HepG2 (cell line): Measurements from ENCODE around the gene SERTAD1. TPM values are rescaled to one million over a fixed set of nuclear protein-coding genes. Genes with fewer than 3 reads are reported as not detected.

ENCODE experiments used
- ATAC-seq: fragments of 200-7000 bp; cut with Tn5 transposase; 3 replicates; pipeline ENCODE4 v1.9.1; 2020; ENCODE audit warnings: mild to moderate bottlenecking, moderate library complexity
- BruUV-seq: library from RNA; stranded (reverse); fragments of 400-500 nt; replicated peaks from 2 replicates; lab custom pipeline; 2021; lab: Mats Ljungman, UMichigan
- CTCF ChIA-PET: fragments of 300-600 bp; formaldehyde crosslinking; extraction: SDS; loops from one replicate; lab custom pipeline; 2021; ENCODE audit warnings: low total read pairs, inconsistent platforms, low intra/inter-chr PET ratio; lab: Yijun Ruan, JAX
- POLR2A ChIA-PET: fragments of 350-600 bp; sonication (Branson Sonifier 250); formaldehyde crosslinking; loops from one replicate; lab custom pipeline; 2020; ENCODE audit warnings: antibody characterized with exemption, inconsistent platforms; lab: Yijun Ruan, JAX
- DNase-seq: peaks from one replicate; pipeline ENCODE4 v3.0.0-alpha.2; 2015; ENCODE audit warnings: low spot score
- FAIRE-seq: peaks from 3 replicates; lab custom pipeline; 2011; peaks lifted over from hg19 to GRCh38; lab: Jason Lieb, UNC
- H2AFZ ChIP-seq: one replicate; pipeline ENCODE4 v1.6.1; 2011; ENCODE audit warnings: low read length, inconsistent platforms
- H3K27ac ChIP-seq: fragments of 300-600 bp; 3 replicates; pipeline ENCODE4 v1.8.0; 2011; ENCODE audit warnings: mixed run types, mild to moderate bottlenecking, mixed read lengths, low read length, inconsistent platforms; ENCODE audit not compliant: insufficient read depth; ENCODE audit errors: extremely low read length
- H3K27me3 ChIP-seq, 2 experiments: fragments of 200-600 bp in 1 of 2; 2 replicates in 1 of 2; 3 replicates in 1 of 2; pipeline versions ENCODE4 v1.6.0 to v1.8.0; 2011; ENCODE audit warnings: low read length in 2 of 2, mild to moderate bottlenecking in 2 of 2, moderate library complexity in 2 of 2, inconsistent platforms in 1 of 2; ENCODE audit not compliant: insufficient read depth in 2 of 2, control insufficient read depth in 1 of 2
- H3K36me3 ChIP-seq, 2 experiments: fragments of 200-600 bp in 1 of 2; replicated peaks in 1 of 2; 2 replicates in 1 of 2; 3 replicates in 1 of 2; pipeline versions ENCODE4 v1.5.1 to v1.8.0; 2011; ENCODE audit warnings: low read length in 2 of 2, inconsistent platforms in 1 of 2; ENCODE audit not compliant: insufficient read depth in 2 of 2, control insufficient read depth in 1 of 2
- H3K4me1 ChIP-seq: 2 replicates; pipeline ENCODE4 v1.5.1; 2012; ENCODE audit warnings: low read length, inconsistent platforms; ENCODE audit not compliant: insufficient read depth
- H3K4me2 ChIP-seq: 2 replicates; pipeline ENCODE4 v1.6.0; 2011; ENCODE audit warnings: low read depth, low read length, inconsistent platforms
- H3K4me3 ChIP-seq, 3 experiments: fragments of 200-600 bp in 1 of 3; sonication (generic), shearing (Covaris generic) in 1 of 3; replicated peaks in 1 of 3; 2 replicates each; pipeline ENCODE4 v1.5.1; 2011 to 2016; ENCODE audit warnings: low read length in 3 of 3, inconsistent platforms in 2 of 3, low read depth in 2 of 3, mild to moderate bottlenecking in 2 of 3, control low read depth in 1 of 3, mixed read lengths in 1 of 3; ENCODE audit not compliant: insufficient read depth in 1 of 3
- H3K79me2 ChIP-seq: one replicate; pipeline ENCODE4 v1.6.1; 2011; ENCODE audit warnings: low read length, inconsistent platforms; ENCODE audit not compliant: insufficient read depth
- H3K9ac ChIP-seq: 2 replicates; pipeline ENCODE4 v1.6.0; 2011; ENCODE audit warnings: mild to moderate bottlenecking, low read depth, low read length, inconsistent platforms; ENCODE audit not compliant: insufficient read depth
- H3K9me3 ChIP-seq: 2 replicates; pipeline ENCODE4 v1.5.1; 2012; ENCODE audit warnings: mild to moderate bottlenecking, low read length
- H4K20me1 ChIP-seq: 2 replicates; pipeline ENCODE4 v1.6.0; 2011; ENCODE audit warnings: inconsistent platforms, mild to moderate bottlenecking, low read length, moderate library complexity; ENCODE audit not compliant: insufficient read depth
- ATF7-NPFF ChIP-seq: sonication (generic); formaldehyde crosslinking; IDR thresholded peaks from 2 replicates; pipeline ENCODE4 v1.8.1; 2023; ENCODE audit warnings: mild to moderate bottlenecking, low read depth, missing genetic modification reagents, moderate library complexity
- FOXO1 ChIP-seq: sonication (generic); formaldehyde crosslinking; IDR thresholded peaks from 2 replicates; pipeline ENCODE4 v1.4.0; 2020; ENCODE audit warnings: missing genetic modification reagents
- HDAC2 ChIP-seq: sonication (generic); formaldehyde crosslinking; IDR thresholded peaks from 2 replicates; pipeline ENCODE4 v1.4.0; 2020; ENCODE audit warnings: missing genetic modification reagents
- MEIS2 ChIP-seq: sonication (generic); formaldehyde crosslinking; IDR thresholded peaks from 2 replicates; pipeline ENCODE4 v1.9.0; 2021; ENCODE audit warnings: mild to moderate bottlenecking, missing genetic modification reagents
- ONECUT2 ChIP-seq: sonication (generic); formaldehyde crosslinking; IDR thresholded peaks from 2 replicates; pipeline ENCODE4 v1.4.0; 2020; ENCODE audit warnings: missing genetic modification reagents
- RXRB ChIP-seq: IDR thresholded peaks from 2 replicates; pipeline ENCODE4 v1.6.1; 2016; ENCODE audit warnings: borderline replicate concordance, missing genetic modification reagents, missing compliant biosample characterization
- STAT5B ChIP-seq: sonication (generic); formaldehyde crosslinking; IDR thresholded peaks from 2 replicates; pipeline ENCODE4 v1.4.0; 2020; ENCODE audit warnings: missing genetic modification reagents
- TBL1XR1 ChIP-seq: fragments of 150-350 bp; IDR thresholded peaks from 2 replicates; pipeline ENCODE4 v1.6.1; 2014; ENCODE audit warnings: borderline replicate concordance, low read length; ENCODE audit not compliant: partially characterized antibody
- ZFP36 ChIP-seq: fragments of 150-350 bp; IDR thresholded peaks from 2 replicates; pipeline ENCODE4 v1.6.1; 2018; ENCODE audit warnings: borderline replicate concordance, low read length, low read depth; ENCODE audit not compliant: partially characterized antibody
- ZFP62 ChIP-seq: sonication (generic); formaldehyde crosslinking; IDR thresholded peaks from 2 replicates; pipeline ENCODE4 v1.4.0; 2020; ENCODE audit warnings: missing genetic modification reagents
- ZMYM3 ChIP-seq: sonication (generic); formaldehyde crosslinking; IDR thresholded peaks from 2 replicates; pipeline ENCODE4 v1.5.1; 2020; ENCODE audit warnings: mild to moderate bottlenecking, missing genetic modification reagents
- ZNF614 ChIP-seq: IDR thresholded peaks from 2 replicates; pipeline ENCODE4 v1.6.1; 2018; ENCODE audit warnings: missing biosample characterization, missing genetic modification reagents, inconsistent platforms, borderline replicate concordance
- WGBS: methylation state at CpG from one replicate; pipeline ENCODE4 v1.1.6; 2017; ENCODE audit warnings: low lambda C conversion rate; 5-methylcytosine and 5-hydroxymethylcytosine counted together
- in situ Hi-C: cut with HindIII; loops from 2 replicates; pipeline ENCODE4 v1.10.0; 2017; ENCODE audit warnings: low pct_unique_long_range_greater_than_20kb; ENCODE audit not compliant: extremely low pct_ligation_motif_present
- intact Hi-C: fragments of 100-400 bp; cut with micrococcal nuclease; formaldehyde crosslinking; loops from one replicate; pipeline ENCODE4 v1.10.0; 2022; ENCODE audit not compliant: unreplicated experiment
- polyA plus RNA-seq, 8 experiments: library from polyadenylated mRNA; depleted of rRNA in 3 of 8; stranded (reverse) in 7 of 8; unstranded in 1 of 8; fragments of >200 nt; fragmentation: Illumina TruSeq in 4 of 8; extraction: Trizol in 4 of 8; gene quantifications; 2 replicates each; pipeline versions ENCODE4 v1.2.1 to v1.2.3, GENCODE V29; 2011 to 2016; ENCODE audit warnings: low read depth in 4 of 8, missing spikeins in 1 of 8, mixed read lengths in 1 of 8; ENCODE audit not compliant: insufficient read depth in 1 of 8
- total RNA-seq, 5 experiments: library from RNA; depleted of rRNA; stranded (reverse); fragments of >200 nt; fragmentation: Illumina TruSeq; extraction: Trizol; gene quantifications; 2 replicates each; pipeline ENCODE4 v1.2.3, GENCODE V29; 2016; ENCODE audit warnings: low read depth in 1 of 5

Gene SERTAD1
- total and polyA plus RNA-seq, 2 of the 13 experiments (the other 11 are each of a cell fraction or from before 2014, with no cell fraction given) = 4.3 to 4.5 TPM

DNA sequence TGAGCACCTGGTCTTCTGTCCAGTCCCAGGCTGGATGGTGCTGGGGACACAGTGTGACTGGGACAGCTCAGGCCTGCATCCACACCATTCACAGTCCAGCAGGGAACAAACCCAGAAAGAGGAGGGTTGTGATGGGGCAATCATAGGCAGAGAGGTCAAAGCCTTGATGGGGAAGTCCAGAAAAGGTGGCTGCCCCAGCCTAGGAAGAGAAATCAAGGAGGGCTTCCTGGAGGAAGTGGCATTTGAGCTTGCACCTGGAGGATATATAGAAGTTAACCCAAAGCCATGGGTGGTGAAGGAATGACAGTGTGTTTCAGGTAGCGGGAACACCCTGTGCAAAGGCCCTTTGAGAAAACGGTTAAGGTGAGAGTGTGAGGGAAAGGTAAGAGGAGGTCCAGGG lies 10.0 kb downstream of the SERTAD1 start:
- Histone ChIP-seq H3K4me1 (peaks cover 53% of the 10 kb centered on the region), H3K79me2 (no peaks in the 10 kb centered on the region), H2AFZ (no peak overlapping the region), H3K27me3 (peaks cover 0 to 23% of the 10 kb centered on the region in 2 experiments; a peak in 3 of 5 replicates), H3K27ac (no peak overlapping the region), H3K4me3 (no peak overlapping the region), H4K20me1 (no peaks in the 10 kb centered on the region), H3K4me2 (no peak overlapping the region; the same call in 1 of the 2 replicates), H3K36me3 (no peaks in the 10 kb centered on the region), H3K9me3 (no peaks in the 10 kb centered on the region), H3K9ac (no peak overlapping the region)
- intact Hi-C loops = no loop called here
- ChIA-PET POLR2A (interaction anchor here (1.2 to 2.0 kb wide), 3 partner anchors 10 to 19 kb away, joined by 3 to 20 read pairs (median 4); partner anchors contain the start of gene SERTAD1), CTCF (no interaction called here)
- BruUV-seq = no TSS peak
- FAIRE-seq (no peak), DNase-seq (no peak), ATAC-seq (no peak)
- no peak for TF ChIP-seq RXRB (CRISPR knock-in tag)
- no peak for TF ChIP-seq HDAC2 (CRISPR knock-in tag)
- TF ChIP-seq FOXO1 (CRISPR knock-in tag) = no peak
- TF ChIP-seq ZNF614 (CRISPR knock-in tag) = no peak
- TF ChIP-seq TBL1XR1 = no peak
- no peak for TF ChIP-seq ONECUT2 (CRISPR knock-in tag)
- TF ChIP-seq ZMYM3 (CRISPR knock-in tag) = 0 out of 2 replicates have a peak, but pooled peaks have one; percentile 42
- peak; percentile 96 for TF ChIP-seq ZFP36
- no peak for TF ChIP-seq STAT5B (CRISPR knock-in tag)
- TF ChIP-seq ATF7-NPFF (CRISPR knock-in tag) = no peak
- TF ChIP-seq MEIS2 = no peak
- TF ChIP-seq ZFP62 (CRISPR knock-in tag) = no peak
- 19% methylated on average over 2 of the region's 2 CpGs for WGBS
- in situ Hi-C loops = no loop called here
